Panc1 (cell line): ENCODE results near the gene OPA3. TPM values are rescaled to one million over a fixed set of nuclear protein-coding genes. Genes with fewer than 3 reads are reported as not detected.
A peak's percentile ranks its signal among the peaks of the same experiment; 100 is the strongest.

ENCODE experiments used
- ATAC-seq: fragments of 200-7000 bp; cut with Tn5 transposase; 2 replicates; pipeline ENCODE4 v1.9.1; 2020; ENCODE audit warnings: mild to moderate bottlenecking, moderate library complexity
- BruUV-seq: library from RNA; stranded (reverse); fragments of 400-500 nt; replicated peaks from 2 replicates; lab custom pipeline; 2021; lab: Mats Ljungman, UMichigan
- CTCF ChIA-PET: fragments of 300-600 bp; sonication (Branson Sonifier 250); formaldehyde crosslinking; loops from one replicate; lab custom pipeline; 2022; ENCODE audit warnings: antibody characterized with exemption; lab: Charles Lee
- POLR2A ChIA-PET: fragments of 300-600 bp; sonication (Branson Sonifier 250); formaldehyde crosslinking; loops from one replicate; lab custom pipeline; 2022; ENCODE audit warnings: antibody characterized with exemption; lab: Charles Lee
- DNase-seq: peaks from one replicate; pipeline ENCODE4 v3.0.0-alpha.2; 2010; ENCODE audit warnings: low read depth, low spot score
- H3K27ac ChIP-seq: 2 replicates; pipeline ENCODE4 v1.5.1; 2011; ENCODE audit warnings: mild to moderate bottlenecking, low read length, inconsistent platforms
- H3K27me3 ChIP-seq: fragments of 200-500 bp; sonication (Bioruptor generic); 2 replicates; pipeline ENCODE4 v1.6.0; 2014; ENCODE audit warnings: low read length, inconsistent platforms; ENCODE audit not compliant: control insufficient read depth, insufficient read depth
- H3K36me3 ChIP-seq: fragments of 200-500 bp; sonication (Bioruptor generic); 2 replicates; pipeline ENCODE4 v1.5.1; 2014; ENCODE audit warnings: inconsistent platforms, mild to moderate bottlenecking, low read length, moderate library complexity; ENCODE audit not compliant: control insufficient read depth, insufficient read depth
- H3K4me1 ChIP-seq: 2 replicates; pipeline ENCODE4 v1.5.1; 2011; ENCODE audit warnings: inconsistent platforms, mild to moderate bottlenecking, low read length, moderate library complexity; ENCODE audit not compliant: control insufficient read depth, insufficient read depth
- H3K4me3 ChIP-seq, 2 experiments: 2 replicates each; pipeline ENCODE4 v1.5.1; 2011 to 2012; ENCODE audit warnings: low read depth in 2 of 2, low read length in 2 of 2, mild to moderate bottlenecking in 2 of 2, inconsistent platforms in 1 of 2, moderate library complexity in 1 of 2
- H3K9me3 ChIP-seq: fragments of 200-500 bp; sonication (Bioruptor generic); 2 replicates; pipeline ENCODE4 v1.5.1; 2014; ENCODE audit warnings: low read depth, mild to moderate bottlenecking, inconsistent platforms, low read length, moderate library complexity; ENCODE audit not compliant: control insufficient read depth, insufficient read depth
- POLR2AphosphoS5 ChIP-seq: IDR thresholded peaks from 2 replicates; pipeline ENCODE4 v1.6.1; 2012; ENCODE audit warnings: mild to moderate bottlenecking, low read depth, low read length, moderate library complexity
- SIN3A ChIP-seq: IDR thresholded peaks from 2 replicates; pipeline ENCODE4 v1.6.1; 2012; ENCODE audit warnings: low read depth, mild to moderate bottlenecking, low read length, moderate library complexity, borderline replicate concordance; ENCODE audit not compliant: insufficient read depth
- TCF7L2 ChIP-seq: IDR thresholded peaks from 2 replicates; pipeline ENCODE4 v1.6.1; 2011; ENCODE audit warnings: mild to moderate bottlenecking, low read depth, low read length, inconsistent platforms
- in situ Hi-C: cut with HindIII; loops from 2 replicates; pipeline ENCODE4 v1.10.0; 2016; ENCODE audit warnings: low sequenced_read_pairs, low pct_unique_long_range_greater_than_20kb
- intact Hi-C: fragments of 100-400 bp; cut with micrococcal nuclease; formaldehyde crosslinking; loops from one replicate; pipeline ENCODE4 v1.10.0; 2022; ENCODE audit not compliant: unreplicated experiment
- total RNA-seq: library from RNA; stranded (reverse); gene quantifications from one replicate; pipeline ENCODE4 v1.2.1, GENCODE V29; 2021; ENCODE audit not compliant: unreplicated experiment
- TF ChIP-seq, protein P1 (sequence below): fragments of 450-650 bp; IDR thresholded peaks from 2 replicates; pipeline ENCODE4 v1.5.1; 2017; ENCODE audit warnings: mild to moderate bottlenecking
- TF ChIP-seq, protein P2 (sequence below), 2 experiments: IDR thresholded peaks; 2 replicates each; pipeline ENCODE4 v1.6.1; 2011 to 2012; ENCODE audit warnings: low read depth in 2 of 2, control low read depth in 1 of 2, low read length in 1 of 2, mild to moderate bottlenecking in 1 of 2, moderate library complexity in 1 of 2; ENCODE audit not compliant: insufficient read depth in 1 of 2

The OPA3 gene
- total RNA-seq, 1 experiment from 2014 or later: 20.3 TPM

- peak; percentile 32; the same call in 1 of the 2 replicates for ATAC-seq
- Histone ChIP-seq H3K9me3 (no peaks in the 10 kb centered on the region), H3K27ac (no peak overlapping the region), H3K27me3 (no peaks in the 10 kb centered on the region), H3K36me3 (no peaks in the 10 kb centered on the region; the same call in 1 of the 2 replicates), H3K4me1 (peaks cover 26% of the 10 kb centered on the region), H3K4me3 (no peak overlapping the region)
- no peak for DNase-seq
- intact Hi-C loops (no loop called here), in situ Hi-C loops (no loop called here)
- CTCF ChIA-PET: interaction anchor here (0.6 kb wide), 1 partner anchor 41 kb away, joined by 6 read pairs; no protein-coding TSS in a partner anchor
- TF ChIP-seq, protein P1, sequence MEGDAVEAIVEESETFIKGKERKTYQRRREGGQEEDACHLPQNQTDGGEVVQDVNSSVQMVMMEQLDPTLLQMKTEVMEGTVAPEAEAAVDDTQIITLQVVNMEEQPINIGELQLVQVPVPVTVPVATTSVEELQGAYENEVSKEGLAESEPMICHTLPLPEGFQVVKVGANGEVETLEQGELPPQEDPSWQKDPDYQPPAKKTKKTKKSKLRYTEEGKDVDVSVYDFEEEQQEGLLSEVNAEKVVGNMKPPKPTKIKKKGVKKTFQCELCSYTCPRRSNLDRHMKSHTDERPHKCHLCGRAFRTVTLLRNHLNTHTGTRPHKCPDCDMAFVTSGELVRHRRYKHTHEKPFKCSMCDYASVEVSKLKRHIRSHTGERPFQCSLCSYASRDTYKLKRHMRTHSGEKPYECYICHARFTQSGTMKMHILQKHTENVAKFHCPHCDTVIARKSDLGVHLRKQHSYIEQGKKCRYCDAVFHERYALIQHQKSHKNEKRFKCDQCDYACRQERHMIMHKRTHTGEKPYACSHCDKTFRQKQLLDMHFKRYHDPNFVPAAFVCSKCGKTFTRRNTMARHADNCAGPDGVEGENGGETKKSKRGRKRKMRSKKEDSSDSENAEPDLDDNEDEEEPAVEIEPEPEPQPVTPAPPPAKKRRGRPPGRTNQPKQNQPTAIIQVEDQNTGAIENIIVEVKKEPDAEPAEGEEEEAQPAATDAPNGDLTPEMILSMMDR: no peak
- TF ChIP-seq POLR2AphosphoS5 (no peak), SIN3A (no peak), TCF7L2 (no peak)
- TF ChIP-seq, protein P2, sequence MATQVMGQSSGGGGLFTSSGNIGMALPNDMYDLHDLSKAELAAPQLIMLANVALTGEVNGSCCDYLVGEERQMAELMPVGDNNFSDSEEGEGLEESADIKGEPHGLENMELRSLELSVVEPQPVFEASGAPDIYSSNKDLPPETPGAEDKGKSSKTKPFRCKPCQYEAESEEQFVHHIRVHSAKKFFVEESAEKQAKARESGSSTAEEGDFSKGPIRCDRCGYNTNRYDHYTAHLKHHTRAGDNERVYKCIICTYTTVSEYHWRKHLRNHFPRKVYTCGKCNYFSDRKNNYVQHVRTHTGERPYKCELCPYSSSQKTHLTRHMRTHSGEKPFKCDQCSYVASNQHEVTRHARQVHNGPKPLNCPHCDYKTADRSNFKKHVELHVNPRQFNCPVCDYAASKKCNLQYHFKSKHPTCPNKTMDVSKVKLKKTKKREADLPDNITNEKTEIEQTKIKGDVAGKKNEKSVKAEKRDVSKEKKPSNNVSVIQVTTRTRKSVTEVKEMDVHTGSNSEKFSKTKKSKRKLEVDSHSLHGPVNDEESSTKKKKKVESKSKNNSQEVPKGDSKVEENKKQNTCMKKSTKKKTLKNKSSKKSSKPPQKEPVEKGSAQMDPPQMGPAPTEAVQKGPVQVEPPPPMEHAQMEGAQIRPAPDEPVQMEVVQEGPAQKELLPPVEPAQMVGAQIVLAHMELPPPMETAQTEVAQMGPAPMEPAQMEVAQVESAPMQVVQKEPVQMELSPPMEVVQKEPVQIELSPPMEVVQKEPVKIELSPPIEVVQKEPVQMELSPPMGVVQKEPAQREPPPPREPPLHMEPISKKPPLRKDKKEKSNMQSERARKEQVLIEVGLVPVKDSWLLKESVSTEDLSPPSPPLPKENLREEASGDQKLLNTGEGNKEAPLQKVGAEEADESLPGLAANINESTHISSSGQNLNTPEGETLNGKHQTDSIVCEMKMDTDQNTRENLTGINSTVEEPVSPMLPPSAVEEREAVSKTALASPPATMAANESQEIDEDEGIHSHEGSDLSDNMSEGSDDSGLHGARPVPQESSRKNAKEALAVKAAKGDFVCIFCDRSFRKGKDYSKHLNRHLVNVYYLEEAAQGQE (IDR thresholded peaks at IDR 0.05; ENCODE audit: insufficient read depth in 1 of 2, low read depth in 2 of 2, low read length in 1 of 2): no peak
- BruUV-seq: no TSS peak
- POLR2A ChIA-PET: no interaction called here
Observed at GRCh38 chr19:45515807-45516401, 68.7 kb downstream of the OPA3 start.

- no peak for ATAC-seq
- POLR2A ChIA-PET: no interaction called here
- BruUV-seq: no TSS peak
- H3K9me3 ChIP-seq: no peaks in the 10 kb centered on the region
- H3K36me3 ChIP-seq: no peaks in the 10 kb centered on the region; the same call in 1 of the 2 replicates
- H3K4me1 ChIP-seq: peaks cover 27% of the 10 kb centered on the region
- no peaks in the 10 kb centered on the region for H3K27me3 ChIP-seq
- TF ChIP-seq, protein P1: no peak
- TF ChIP-seq SIN3A (no peak), TCF7L2 (no peak), POLR2AphosphoS5 (no peak)
- TF ChIP-seq, protein P2 (IDR thresholded peaks at IDR 0.05; ENCODE audit: insufficient read depth in 1 of 2, low read depth in 2 of 2, low read length in 1 of 2): no peak
- H3K27ac ChIP-seq: peak overlapping the region; percentile 8; the same call in 1 of the 2 replicates
- no peak for DNase-seq
- CTCF ChIA-PET: no interaction called here
- in situ Hi-C loops (no loop called here), intact Hi-C loops (no loop called here)
- H3K4me3 ChIP-seq: no peak overlapping the region
Observed at GRCh38 chr19:45515081-45515624, 69.4 kb downstream of the OPA3 start.
